Measurements from ENCODE around the gene ZNF496. TPM values are rescaled to one million over a fixed set of nuclear protein-coding genes. Genes with fewer than 3 reads are reported as not detected.

The ZNF496 gene
- total and polyA plus RNA-seq, 2 of the 13 experiments (the other 11 are each of a cell fraction or from before 2014, with no cell fraction given): 14.8 to 18.6 TPM

DNA sequence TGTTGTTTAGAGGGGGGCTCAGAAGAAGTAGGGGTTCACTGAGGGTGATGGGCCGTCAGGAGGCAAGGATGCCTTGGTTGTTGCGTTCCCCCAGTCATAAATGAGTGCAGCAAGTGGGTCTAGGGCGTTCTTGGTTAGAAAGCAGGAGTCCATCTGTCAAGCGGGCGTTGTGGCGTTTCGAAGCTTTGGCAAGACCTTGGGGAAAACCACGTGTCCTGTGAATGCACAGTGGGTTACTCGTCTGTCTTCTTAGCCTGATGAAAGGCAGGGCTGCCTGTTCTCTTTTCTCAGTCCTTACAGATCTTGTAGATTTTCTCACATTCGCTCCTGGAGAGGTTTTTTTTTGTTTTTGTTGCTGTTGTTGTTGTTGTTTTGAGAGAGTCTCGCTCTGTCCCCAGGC is 6.3 kb upstream of the ZNF496 start:
- ATAC-seq (no peak), DNase-seq (ENCODE audit: low spot score) (no peak), FAIRE-seq (no peak)
- Histone ChIP-seq H3K4me3 (replicated peaks in 1 of 3; ENCODE audit: insufficient read depth in 1 of 3, low read depth in 2 of 3, low read length in 3 of 3) (no peak overlapping the region), H4K20me1 (ENCODE audit: insufficient read depth, low read length) (no peaks in the 10 kb centered on the region), H3K9me3 (ENCODE audit: low read length) (no peaks in the 10 kb centered on the region), H3K27ac (ENCODE audit: extremely low read length, insufficient read depth, low read length) (no peak overlapping the region), H3K4me2 (ENCODE audit: low read depth, low read length) (no peak overlapping the region), H2AFZ (ENCODE audit: low read length) (no peak overlapping the region), H3K4me1 (ENCODE audit: insufficient read depth, low read length) (peaks cover 36% of the 10 kb centered on the region), H3K79me2 (ENCODE audit: insufficient read depth, low read length) (peaks cover 1% of the 10 kb centered on the region), H3K27me3 (ENCODE audit: control insufficient read depth in 1 of 2, insufficient read depth in 2 of 2, low read length in 2 of 2) (no peaks in the 10 kb centered on the region), H3K9ac (ENCODE audit: insufficient read depth, low read depth, low read length) (no peak overlapping the region), H3K36me3 (replicated peaks in 1 of 2; ENCODE audit: control insufficient read depth in 1 of 2, insufficient read depth in 2 of 2, low read length in 2 of 2) (peaks cover 0 to 7% of the 10 kb centered on the region in 2 experiments; a peak in 1 of 5 replicates)
- intact Hi-C loops (cut with micrococcal nuclease; ENCODE audit: unreplicated experiment): no loop called here
- ChIA-PET CTCF (ENCODE audit: low intra/inter-chr PET ratio, low total read pairs) (no interaction called here), POLR2A (no interaction called here)
- no TSS peak for BruUV-seq (replicated peaks)
- in situ Hi-C loops (cut with HindIII; ENCODE audit: extremely low pct_ligation_motif_present, low pct_unique_long_range_greater_than_20kb): no loop called here
- TF ChIP-seq ZNF7 (CRISPR knock-in tag; IDR thresholded peaks at IDR 0.05) (no peak), SNAI1 (CRISPR knock-in tag; IDR thresholded peaks at IDR 0.05; ENCODE audit: borderline replicate concordance) (no peak), DPF2 (CRISPR knock-in tag; IDR thresholded peaks at IDR 0.05; ENCODE audit: borderline replicate concordance, low read depth) (no peak), KAT2B (IDR thresholded peaks at IDR 0.05; ENCODE audit: borderline replicate concordance, low read depth, low read length) (no peak), ZNF670 (CRISPR knock-in tag; IDR thresholded peaks at IDR 0.05; ENCODE audit: borderline replicate concordance) (no peak), TOE1 (CRISPR knock-in tag; IDR thresholded peaks at IDR 0.05) (no peak), MAZ (IDR thresholded peaks at IDR 0.05; ENCODE audit: borderline replicate concordance, low read depth, low read length) (no peak), MAZ (CRISPR knock-in tag; IDR thresholded peaks at IDR 0.05; ENCODE audit: low read depth) (no peak), ZNF839 (CRISPR knock-in tag; IDR thresholded peaks at IDR 0.05; ENCODE audit: borderline replicate concordance) (no peak), ZNF484 (CRISPR knock-in tag; IDR thresholded peaks at IDR 0.05; ENCODE audit: borderline replicate concordance, low read depth) (no peak), CC2D1A (CRISPR knock-in tag; IDR thresholded peaks at IDR 0.05) (no peak), HDAC6 (IDR thresholded peaks at IDR 0.05; ENCODE audit: low read depth, low read length) (no peak), TBP (CRISPR knock-in tag; IDR thresholded peaks at IDR 0.05) (no peak), MAFK (conservative IDR thresholded peaks at IDR 0.05 in 1 of 2, IDR thresholded peaks at IDR 0.05 in 1 of 2; ENCODE audit: low read length in 2 of 2) (no peak), SNAPC2 (CRISPR knock-in tag; IDR thresholded peaks at IDR 0.05) (no peak)
- TF ChIP-seq, protein P1, sequence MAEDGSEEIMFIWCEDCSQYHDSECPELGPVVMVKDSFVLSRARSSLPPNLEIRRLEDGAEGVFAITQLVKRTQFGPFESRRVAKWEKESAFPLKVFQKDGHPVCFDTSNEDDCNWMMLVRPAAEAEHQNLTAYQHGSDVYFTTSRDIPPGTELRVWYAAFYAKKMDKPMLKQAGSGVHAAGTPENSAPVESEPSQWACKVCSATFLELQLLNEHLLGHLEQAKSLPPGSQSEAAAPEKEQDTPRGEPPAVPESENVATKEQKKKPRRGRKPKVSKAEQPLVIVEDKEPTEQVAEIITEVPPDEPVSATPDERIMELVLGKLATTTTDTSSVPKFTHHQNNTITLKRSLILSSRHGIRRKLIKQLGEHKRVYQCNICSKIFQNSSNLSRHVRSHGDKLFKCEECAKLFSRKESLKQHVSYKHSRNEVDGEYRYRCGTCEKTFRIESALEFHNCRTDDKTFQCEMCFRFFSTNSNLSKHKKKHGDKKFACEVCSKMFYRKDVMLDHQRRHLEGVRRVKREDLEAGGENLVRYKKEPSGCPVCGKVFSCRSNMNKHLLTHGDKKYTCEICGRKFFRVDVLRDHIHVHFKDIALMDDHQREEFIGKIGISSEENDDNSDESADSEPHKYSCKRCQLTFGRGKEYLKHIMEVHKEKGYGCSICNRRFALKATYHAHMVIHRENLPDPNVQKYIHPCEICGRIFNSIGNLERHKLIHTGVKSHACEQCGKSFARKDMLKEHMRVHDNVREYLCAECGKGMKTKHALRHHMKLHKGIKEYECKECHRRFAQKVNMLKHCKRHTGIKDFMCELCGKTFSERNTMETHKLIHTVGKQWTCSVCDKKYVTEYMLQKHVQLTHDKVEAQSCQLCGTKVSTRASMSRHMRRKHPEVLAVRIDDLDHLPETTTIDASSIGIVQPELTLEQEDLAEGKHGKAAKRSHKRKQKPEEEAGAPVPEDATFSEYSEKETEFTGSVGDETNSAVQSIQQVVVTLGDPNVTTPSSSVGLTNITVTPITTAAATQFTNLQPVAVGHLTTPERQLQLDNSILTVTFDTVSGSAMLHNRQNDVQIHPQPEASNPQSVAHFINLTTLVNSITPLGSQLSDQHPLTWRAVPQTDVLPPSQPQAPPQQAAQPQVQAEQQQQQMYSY (CRISPR knock-in tag; IDR thresholded peaks at IDR 0.05): no peak
- WGBS (ENCODE audit: low lambda C conversion rate): 97% methylated on average over 11 of the region's 11 CpGs
